ENCODE data around the gene EPPIN. TPM values are rescaled to one million over a fixed set of nuclear protein-coding genes. Genes with fewer than 3 reads are reported as not detected.

EPPIN gene
- total RNA-seq, 1 donor from 2014 or later = not detected

DNA sequence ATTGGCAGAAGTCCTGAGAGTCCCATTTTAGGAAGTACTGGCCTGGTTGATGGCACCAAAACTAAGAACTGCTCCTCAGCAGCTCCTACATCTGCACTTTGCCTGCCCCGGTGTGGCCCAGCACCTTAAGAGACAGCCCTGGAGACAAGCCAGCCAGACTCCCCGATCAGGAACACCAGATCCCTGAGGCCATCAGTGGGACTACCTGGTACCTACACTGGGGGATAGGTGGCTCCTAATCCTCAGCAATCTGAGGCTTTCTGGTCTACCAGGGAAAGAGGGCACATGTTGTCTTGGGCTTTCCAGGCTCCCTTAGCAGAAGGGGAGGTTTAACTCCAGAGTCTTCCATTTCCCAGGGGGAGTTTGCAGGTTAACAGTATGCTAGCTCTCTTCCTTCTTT, 7.8 kb downstream of the EPPIN start, which contains the start of gene WFDC6:
Gene WFDC6, minus strand, starts transcription at position 101 of the 400 bp plus-strand sequence. Its CDS starts 75 bp downstream, at position 26.
- intact Hi-C loops (cut with micrococcal nuclease) = no loop called here

- intact Hi-C loops (cut with micrococcal nuclease) = no loop called here
These were observed 8.9 kb downstream of the EPPIN start for GRCh38 chr20:45538209-45538799.

DNA sequence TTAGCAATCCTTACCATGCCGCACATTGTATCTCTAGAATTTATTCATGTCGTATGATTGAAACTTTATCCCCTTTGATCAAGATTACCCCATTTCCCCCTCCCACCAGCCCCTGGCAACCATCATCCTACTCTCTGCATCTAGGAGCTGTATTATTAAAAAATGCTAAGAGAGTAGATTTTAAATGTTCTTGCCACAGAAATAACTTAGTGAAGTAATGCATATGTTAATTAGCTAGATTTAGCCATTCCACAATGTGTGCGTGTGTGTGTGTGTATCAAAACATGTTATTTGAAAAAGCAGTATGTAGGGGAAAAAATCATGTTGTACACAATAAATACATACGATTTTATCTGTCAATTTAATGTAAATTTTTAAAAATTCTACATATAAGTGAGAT, 19.9 kb downstream of the EPPIN start:
- intact Hi-C loops (cut with micrococcal nuclease) = no loop called here

GRCh38 chr20:45523821-45524220, 23.4 kb downstream of the EPPIN start:
- intact Hi-C loops (cut with micrococcal nuclease) = no loop called here

- intact Hi-C loops (cut with micrococcal nuclease) = no loop called here
These were observed 28.9 kb downstream of the EPPIN start for GRCh38 chr20:45518282-45518681.

DNA sequence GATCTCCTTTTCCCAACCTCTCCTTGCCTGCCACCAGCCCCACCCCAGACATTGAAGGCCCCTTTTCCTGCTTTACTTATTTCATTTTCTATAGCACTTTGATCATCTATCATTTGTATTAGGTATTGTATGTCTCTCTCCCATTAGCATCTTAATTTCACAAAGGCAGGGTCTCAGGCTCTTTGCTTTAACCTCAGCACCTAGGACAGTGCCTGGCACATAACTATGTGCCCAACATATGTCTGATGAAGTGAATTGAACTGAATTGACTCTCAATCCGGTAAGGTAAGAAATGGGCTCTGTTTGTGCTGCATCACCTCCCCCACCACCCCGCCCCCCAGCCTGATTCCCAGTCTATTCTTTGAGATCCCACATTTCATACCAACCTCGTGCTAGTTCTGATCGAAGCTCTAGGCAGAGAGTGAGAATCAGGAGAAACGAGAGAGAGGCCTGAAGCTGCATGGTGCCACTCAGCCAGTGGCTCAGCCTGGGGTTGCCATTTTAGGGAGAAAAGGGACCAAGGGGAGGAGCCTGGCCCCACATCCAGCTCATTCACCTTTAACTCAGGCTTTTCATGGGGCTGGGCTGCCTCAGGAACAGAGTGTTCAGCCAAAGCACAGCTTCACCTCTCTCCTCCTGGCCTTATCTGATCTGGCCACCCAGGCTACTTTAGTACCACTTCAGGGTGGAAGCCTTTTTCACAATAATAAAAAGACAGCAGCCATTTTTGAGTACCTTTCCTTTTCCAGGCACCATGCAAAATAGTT, 31.9 kb downstream of the EPPIN start, which contains the start of gene SPINT3:
Gene SPINT3, minus strand, starts transcription at position 476 of the 767 bp plus-strand sequence. Its CDS starts 14 bp downstream, at position 462.
- intact Hi-C loops (cut with micrococcal nuclease) = no loop called here

DNA sequence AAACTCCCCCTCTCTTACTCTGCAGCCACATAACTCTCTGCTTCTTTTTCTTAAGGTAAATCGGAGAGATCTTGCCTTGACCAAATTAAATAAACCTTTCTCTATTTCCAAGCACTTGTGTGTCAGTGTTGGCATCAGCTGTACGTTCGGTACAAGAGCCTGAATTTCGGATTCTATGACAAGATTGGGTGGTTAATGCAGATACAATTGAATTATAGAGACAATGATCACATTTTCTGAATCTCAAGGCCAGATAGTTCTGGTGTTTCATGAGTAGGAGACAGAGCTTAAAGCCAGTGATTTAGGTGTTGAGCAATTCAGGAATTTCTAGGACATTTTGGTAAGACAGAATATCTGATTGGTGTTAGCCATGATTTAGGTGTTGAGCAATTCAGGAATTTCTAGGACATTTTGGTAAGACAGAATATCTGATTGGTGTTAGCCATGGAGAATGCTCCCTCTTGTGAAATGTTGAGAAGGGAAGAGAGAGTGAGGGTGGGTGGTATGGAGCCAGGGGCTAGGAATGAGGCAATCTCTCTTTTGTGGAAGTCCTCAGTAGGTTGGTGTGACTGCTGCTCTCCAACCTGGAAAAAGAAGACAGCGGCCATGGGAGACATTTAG, 36.8 kb downstream of the EPPIN start:
- intact Hi-C loops (cut with micrococcal nuclease) = no loop called here

- intact Hi-C loops (cut with micrococcal nuclease) = no loop called here
These were observed 38.1 kb downstream of the EPPIN start for GRCh38 chr20:45509091-45509490.

- intact Hi-C loops (cut with micrococcal nuclease) = no loop called here
These were observed 38.9 kb downstream of the EPPIN start for GRCh38 chr20:45508068-45508886.

- intact Hi-C loops (cut with micrococcal nuclease) = no loop called here
These were observed 40.0 kb downstream of the EPPIN start for GRCh38 chr20:45507011-45507820.

- intact Hi-C loops (cut with micrococcal nuclease) = no loop called here
These were observed 40.8 kb downstream of the EPPIN start for GRCh38 chr20:45506398-45506797.

GRCh38 chr20:45503403-45503802, 43.8 kb downstream of the EPPIN start:
- intact Hi-C loops (cut with micrococcal nuclease) = no loop called here

DNA sequence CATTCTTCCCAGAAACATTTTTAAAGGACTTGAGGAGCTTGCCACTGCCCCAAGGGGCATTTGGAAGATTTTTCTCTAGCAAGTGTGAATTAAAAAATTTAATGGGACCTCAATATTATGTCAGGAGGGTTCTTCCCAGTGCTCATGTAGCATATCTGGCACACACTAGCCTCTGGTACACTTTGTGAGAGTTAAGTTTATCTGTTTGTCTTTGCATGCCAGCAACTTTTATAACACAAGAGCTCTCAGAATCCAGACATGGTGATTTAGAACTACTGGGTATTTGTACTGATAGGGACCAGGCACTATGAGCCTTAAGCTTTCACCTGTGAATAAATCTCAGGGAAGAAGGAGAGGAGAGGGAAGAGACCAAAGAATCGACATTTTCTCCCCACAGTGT, 44.6 kb downstream of the EPPIN start:
- intact Hi-C loops (cut with micrococcal nuclease) = no loop called here

GRCh38 chr20:45501600-45501999, 45.6 kb downstream of the EPPIN start:
- intact Hi-C loops (cut with micrococcal nuclease) = no loop called here

DNA sequence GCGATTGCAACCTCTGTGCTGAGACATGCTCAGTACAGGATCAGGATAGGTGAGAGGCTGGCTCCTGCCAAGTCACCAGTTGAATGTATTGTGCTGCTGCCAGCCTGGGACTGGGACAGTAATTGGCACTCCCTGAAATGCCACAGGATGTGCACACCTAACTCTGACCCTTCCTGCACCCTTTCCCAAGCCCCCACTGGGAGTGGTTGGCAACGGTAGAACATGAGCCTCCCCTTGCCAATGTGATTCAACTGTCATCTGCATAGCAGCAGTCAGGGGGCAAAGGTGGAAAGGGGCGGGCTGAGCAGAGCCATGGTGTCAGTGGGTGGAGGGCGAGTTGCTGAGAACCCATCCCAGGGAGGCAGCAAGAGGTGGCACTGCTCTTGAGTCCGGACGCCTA, 47.2 kb downstream of the EPPIN start:
- intact Hi-C loops (cut with micrococcal nuclease) = no loop called here

GRCh38 chr20:45497971-45498494, 49.2 kb downstream of the EPPIN start:
- intact Hi-C loops (cut with micrococcal nuclease) = no loop called here

- intact Hi-C loops (cut with micrococcal nuclease) = no loop called here
These were observed 51.0 kb downstream of the EPPIN start for GRCh38 chr20:45496166-45496565.

- intact Hi-C loops (cut with micrococcal nuclease) = no loop called here
These were observed 51.7 kb downstream of the EPPIN start for GRCh38 chr20:45495501-45495941.

Measured in T-helper 1 cell treated with Interleukin-12 subunit alpha and Interleukin-12 subunit beta and Interleukin-4 antibody, amounts not matched to agents 30 ng/mL and 1 ng/mL, for 36 hours (primary cell).